ENCODE data around the gene TSPAN1. TPM values are rescaled to one million over a fixed set of nuclear protein-coding genes. Genes with fewer than 3 reads are reported as not detected.

Gene TSPAN1
- total RNA-seq, 1 donor from 2014 or later = not detected

- no peak for DNase-seq
- Mint-ChIP-seq H3K4me1 (peaks cover 6% of the 10 kb centered on the region), H3K4me3 (no peak overlapping the region), H3K9me3 (no peaks in the 10 kb centered on the region), H3K36me3 (ENCODE audit: low read depth) (no peaks in the 10 kb centered on the region), H3K27ac (peak overlapping the region; percentile 23), H3K27me3 (peaks cover 27% of the 10 kb centered on the region)
- intact Hi-C loops (cut with micrococcal nuclease) = no loop called here
These were observed 3.0 kb upstream of the TSPAN1 start for GRCh38 chr1:46171871-46172270.

- no peaks in the 10 kb centered on the region for H3K9me3 Mint-ChIP-seq
- peaks cover 28% of the 10 kb centered on the region for H3K27me3 Mint-ChIP-seq
- H3K4me1 Mint-ChIP-seq = peaks cover 4% of the 10 kb centered on the region
- intact Hi-C loops (cut with micrococcal nuclease) = no loop called here
- H3K4me3 Mint-ChIP-seq = no peak overlapping the region
- DNase-seq = no peak
- H3K36me3 Mint-ChIP-seq (ENCODE audit: low read depth) = no peaks in the 10 kb centered on the region
- H3K27ac Mint-ChIP-seq = peak overlapping the region; percentile 23
These were observed 2.6 kb upstream of the TSPAN1 start for GRCh38 chr1:46172321-46172720.

- H3K27ac Mint-ChIP-seq = no peak overlapping the region
- intact Hi-C loops (cut with micrococcal nuclease) = no loop called here
- no peaks in the 10 kb centered on the region for H3K36me3 Mint-ChIP-seq (ENCODE audit: low read depth)
- DNase-seq = peak; percentile 52
- H3K4me3 Mint-ChIP-seq = no peak overlapping the region
- H3K9me3 Mint-ChIP-seq = no peaks in the 10 kb centered on the region
- H3K27me3 Mint-ChIP-seq = peaks cover 26% of the 10 kb centered on the region
- H3K4me1 Mint-ChIP-seq = no peaks in the 10 kb centered on the region
These were observed 1.5 kb upstream of the TSPAN1 start for GRCh38 chr1:46173361-46173856.

- no peaks in the 10 kb centered on the region for H3K4me1 Mint-ChIP-seq
- intact Hi-C loops (cut with micrococcal nuclease) = no loop called here
- H3K36me3 Mint-ChIP-seq (ENCODE audit: low read depth) = no peaks in the 10 kb centered on the region
- no peak overlapping the region for H3K27ac Mint-ChIP-seq
- H3K4me3 Mint-ChIP-seq = no peak overlapping the region
- no peaks in the 10 kb centered on the region for H3K9me3 Mint-ChIP-seq
- peaks cover 11% of the 10 kb centered on the region for H3K27me3 Mint-ChIP-seq
- DNase-seq = no peak
These were observed 356 bp downstream of the TSPAN1 start for GRCh38 chr1:46175243-46175642.

- peaks cover 7% of the 10 kb centered on the region for H3K27me3 Mint-ChIP-seq
- H3K9me3 Mint-ChIP-seq = no peaks in the 10 kb centered on the region
- no peaks in the 10 kb centered on the region for H3K4me1 Mint-ChIP-seq
- no peak for DNase-seq
- intact Hi-C loops (cut with micrococcal nuclease) = no loop called here
- H3K27ac Mint-ChIP-seq = no peak within 1 kb of the TSS
- no peaks in the 10 kb centered on the region for H3K36me3 Mint-ChIP-seq (ENCODE audit: low read depth)
- H3K4me3 Mint-ChIP-seq = no peak within 1 kb of the TSS
These were observed 1.5 kb downstream of the TSPAN1 start, which contains the start of gene P3R3URF for GRCh38 chr1:46176211-46176865. P3R3URF (minus strand) TSS chr1:46176488; CDS start chr1:46176471, 17 bp downstream.

GRCh38 chr1:46179138-46180081 lies 4.5 kb downstream of the TSPAN1 start:
- Mint-ChIP-seq H3K36me3 (ENCODE audit: low read depth) (no peaks in the 10 kb centered on the region), H3K27ac (no peak overlapping the region), H3K9me3 (no peaks in the 10 kb centered on the region), H3K4me1 (peaks cover 1% of the 10 kb centered on the region), H3K4me3 (no peak overlapping the region), H3K27me3 (peaks cover 4% of the 10 kb centered on the region)
- intact Hi-C loops (cut with micrococcal nuclease) = loop anchor here (1.0 to 2.0 kb wide), 2 partner anchors 19 to 142 kb away; partner anchors contain the start of gene POMGNT1
- peak; percentile 90 for DNase-seq

- Mint-ChIP-seq H3K4me3 (no peak overlapping the region), H3K27ac (no peak overlapping the region), H3K36me3 (ENCODE audit: low read depth) (no peaks in the 10 kb centered on the region), H3K27me3 (peaks cover 4% of the 10 kb centered on the region), H3K4me1 (peaks cover 9% of the 10 kb centered on the region), H3K9me3 (no peaks in the 10 kb centered on the region)
- intact Hi-C loops (cut with micrococcal nuclease) = no loop called here
- no peak for DNase-seq
These were observed 5.3 kb downstream of the TSPAN1 start for GRCh38 chr1:46180082-46180616.

- Mint-ChIP-seq H3K36me3 (ENCODE audit: low read depth) (no peaks in the 10 kb centered on the region), H3K9me3 (no peaks in the 10 kb centered on the region), H3K4me1 (peaks cover 17% of the 10 kb centered on the region), H3K4me3 (no peak overlapping the region), H3K27me3 (peaks cover 4% of the 10 kb centered on the region), H3K27ac (no peak overlapping the region)
- no peak for DNase-seq
- intact Hi-C loops (cut with micrococcal nuclease) = no loop called here
These were observed 6.7 kb downstream of the TSPAN1 start for GRCh38 chr1:46181343-46182260.

GRCh38 chr1:46183079-46183847 lies 8.4 kb downstream of the TSPAN1 start:
- H3K27me3 Mint-ChIP-seq = no peaks in the 10 kb centered on the region
- no peak for DNase-seq
- H3K27ac Mint-ChIP-seq = no peak overlapping the region
- H3K4me1 Mint-ChIP-seq = peaks cover 17% of the 10 kb centered on the region
- peaks cover 6% of the 10 kb centered on the region for H3K36me3 Mint-ChIP-seq (ENCODE audit: low read depth)
- intact Hi-C loops (cut with micrococcal nuclease) = no loop called here
- no peak overlapping the region for H3K4me3 Mint-ChIP-seq
- H3K9me3 Mint-ChIP-seq = no peaks in the 10 kb centered on the region

- H3K9me3 Mint-ChIP-seq = no peaks in the 10 kb centered on the region
- no peak for DNase-seq
- intact Hi-C loops (cut with micrococcal nuclease) = loop anchor here (2.0 kb wide), 1 partner anchor 39 kb away; no protein-coding TSS in a partner anchor
- peaks cover 17% of the 10 kb centered on the region for H3K4me1 Mint-ChIP-seq
- no peak overlapping the region for H3K4me3 Mint-ChIP-seq
- no peaks in the 10 kb centered on the region for H3K27me3 Mint-ChIP-seq
- peaks cover 6% of the 10 kb centered on the region for H3K36me3 Mint-ChIP-seq (ENCODE audit: low read depth)
- H3K27ac Mint-ChIP-seq = peak overlapping the region; percentile 6
These were observed 9.2 kb downstream of the TSPAN1 start for GRCh38 chr1:46183926-46184557.

- peaks cover 10% of the 10 kb centered on the region for H3K36me3 Mint-ChIP-seq (ENCODE audit: low read depth)
- H3K27me3 Mint-ChIP-seq = no peaks in the 10 kb centered on the region
These were observed 10.2 kb downstream of the TSPAN1 start for GRCh38 chr1:46184920-46185658.

More at GRCh38 chr1:46184920-46185658, 10.2 kb downstream of the TSPAN1 start:
- Mint-ChIP-seq H3K27ac (peak overlapping the region; percentile 96), H3K9me3 (no peaks in the 10 kb centered on the region), H3K4me3 (peak overlapping the region; percentile 80), H3K4me1 (peaks cover 17% of the 10 kb centered on the region)
- DNase-seq = peak; percentile 64
- intact Hi-C loops (cut with micrococcal nuclease) = loop anchor here (2.0 kb wide), 1 partner anchor 38 kb away; no protein-coding TSS in a partner anchor
